ENCODE results near the gene STRIP2. TPM values are rescaled to one million over a fixed set of nuclear protein-coding genes. Genes with fewer than 3 reads are reported as not detected.
"Not testable (repeated sequence)": the region's sequence is repeated elsewhere in the genome, so short reads cannot be mapped to it uniquely, and the experiment has no call there.

The STRIP2 gene
- polyA plus RNA-seq, 4 donors = 0.22 to 1.3 (median 0.95) TPM; not detected in 1

GRCh38 chr7:129438839-129439651, 4.8 kb downstream of the STRIP2 start:
- 47 to 66% (median 60%) methylated on average over 5 of the region's 5 CpGs for WGBS, 3 donors
- FAIRE-seq (no peak), DNase-seq (peak; percentile 33)
- H3K36me3 ChIP-seq (ENCODE audit: control insufficient read depth in 3 of 3, insufficient read depth in 2 of 3, low read depth in 1 of 3, low read length in 3 of 3) = no peaks in the 10 kb centered on the region
- H3K4me3 ChIP-seq (ENCODE audit: low read depth in 1 of 3, low read length in 3 of 3) = no peak overlapping the region
- H3K4me1 ChIP-seq (ENCODE audit: control insufficient read depth in 3 of 3, insufficient read depth in 2 of 3, low read depth in 1 of 3, low read length in 2 of 3) = peaks cover 0 to 5% (median 3%) of the 10 kb centered on the region in 3 donors
- peaks cover 0 to 14% (median 4%) of the 10 kb centered on the region in 3 donors for H3K27me3 ChIP-seq (ENCODE audit: control insufficient read depth in 3 of 3, insufficient read depth in 3 of 3, low read length in 3 of 3)
- H3K27ac ChIP-seq (ENCODE audit: low read depth in 1 of 3, low read length in 2 of 3) = no peak overlapping the region
- H3K9me3 ChIP-seq (ENCODE audit: control insufficient read depth in 2 of 2, insufficient read depth in 1 of 2, low read depth in 1 of 2, low read length in 1 of 2) = no peaks in the 10 kb centered on the region

GRCh38 chr7:129439963-129440625, 5.9 kb downstream of the STRIP2 start:
- H3K36me3 ChIP-seq (ENCODE audit: control insufficient read depth in 3 of 3, insufficient read depth in 2 of 3, low read depth in 1 of 3, low read length in 3 of 3) = no peaks in the 10 kb centered on the region
- H3K4me1 ChIP-seq (ENCODE audit: control insufficient read depth in 3 of 3, insufficient read depth in 2 of 3, low read depth in 1 of 3, low read length in 2 of 3) = peaks cover 0 to under 1% (median 0%) of the 10 kb centered on the region in 3 donors
- peaks cover 0 to 11% (median 0%) of the 10 kb centered on the region in 3 donors for H3K27me3 ChIP-seq (ENCODE audit: control insufficient read depth in 3 of 3, insufficient read depth in 3 of 3, low read length in 3 of 3)
- H3K9me3 ChIP-seq (ENCODE audit: control insufficient read depth in 2 of 2, insufficient read depth in 1 of 2, low read depth in 1 of 2, low read length in 1 of 2) = no peaks in the 10 kb centered on the region
- no peak for DNase-seq
- no peak overlapping the region for H3K27ac ChIP-seq (ENCODE audit: low read depth in 1 of 3, low read length in 2 of 3)
- 93 to 96% (median 93%) methylated on average over 3 of the region's 3 CpGs for WGBS, 3 donors
- H3K4me3 ChIP-seq (ENCODE audit: low read depth in 1 of 3, low read length in 3 of 3) = no peak overlapping the region
- FAIRE-seq = no peak

- Histone ChIP-seq H3K27ac (ENCODE audit: low read depth in 1 of 3, low read length in 2 of 3) (no peak overlapping the region), H3K9me3 (ENCODE audit: control insufficient read depth in 2 of 2, insufficient read depth in 1 of 2, low read depth in 1 of 2, low read length in 1 of 2) (peaks cover 0 to 8% of the 10 kb centered on the region in 2 donors), H3K4me1 (ENCODE audit: control insufficient read depth in 3 of 3, insufficient read depth in 2 of 3, low read depth in 1 of 3, low read length in 2 of 3) (no peaks in the 10 kb centered on the region), H3K27me3 (ENCODE audit: control insufficient read depth in 3 of 3, insufficient read depth in 3 of 3, low read length in 3 of 3) (no peaks in the 10 kb centered on the region), H3K4me3 (ENCODE audit: low read depth in 1 of 3, low read length in 3 of 3) (no peak overlapping the region), H3K36me3 (ENCODE audit: control insufficient read depth in 3 of 3, insufficient read depth in 2 of 3, low read depth in 1 of 3, low read length in 3 of 3) (no peaks in the 10 kb centered on the region)
- WGBS, 3 donors = 52 to 62% (median 53%) methylated on average over 2 of the region's 2 CpGs
- FAIRE-seq (no peak), DNase-seq (no peak)
Observed at GRCh38 chr7:129443612-129444011, 9.4 kb downstream of the STRIP2 start.

GRCh38 chr7:129444776-129445175, 10.5 kb downstream of the STRIP2 start:
- DNase-seq; H3K27me3 ChIP-seq (ENCODE audit: control insufficient read depth in 3 of 3, insufficient read depth in 3 of 3, low read length in 3 of 3); H3K36me3 ChIP-seq (ENCODE audit: control insufficient read depth in 3 of 3, insufficient read depth in 2 of 3, low read depth in 1 of 3, low read length in 3 of 3); H3K27ac ChIP-seq (ENCODE audit: low read depth in 1 of 3, low read length in 2 of 3); FAIRE-seq; H3K4me3 ChIP-seq (ENCODE audit: low read depth in 1 of 3, low read length in 3 of 3); H3K4me1 ChIP-seq (ENCODE audit: control insufficient read depth in 3 of 3, insufficient read depth in 2 of 3, low read depth in 1 of 3, low read length in 2 of 3): not testable (repeated sequence)
- whole genome bisulfite sequencing, 3 donors = 91 to 96% (median 94%) methylated on average over 5 of the region's 5 CpGs
- peaks cover 0 to 15% of the 10 kb centered on the region in 2 donors for H3K9me3 ChIP-seq (ENCODE audit: control insufficient read depth in 2 of 2, insufficient read depth in 1 of 2, low read depth in 1 of 2, low read length in 1 of 2)

GRCh38 chr7:129446925-129447324, 12.7 kb downstream of the STRIP2 start:
- not testable (repeated sequence) for DNase-seq; FAIRE-seq; H3K27me3 ChIP-seq (ENCODE audit: control insufficient read depth in 3 of 3, insufficient read depth in 3 of 3, low read length in 3 of 3); H3K36me3 ChIP-seq (ENCODE audit: control insufficient read depth in 3 of 3, insufficient read depth in 2 of 3, low read depth in 1 of 3, low read length in 3 of 3); H3K27ac ChIP-seq (ENCODE audit: low read depth in 1 of 3, low read length in 2 of 3); H3K4me3 ChIP-seq (ENCODE audit: low read depth in 1 of 3, low read length in 3 of 3); H3K4me1 ChIP-seq (ENCODE audit: control insufficient read depth in 3 of 3, insufficient read depth in 2 of 3, low read depth in 1 of 3, low read length in 2 of 3)
- peaks cover 0 to 15% of the 10 kb centered on the region in 2 donors for H3K9me3 ChIP-seq (ENCODE audit: control insufficient read depth in 2 of 2, insufficient read depth in 1 of 2, low read depth in 1 of 2, low read length in 1 of 2)
- WGBS, 3 donors = 44 to 68% (median 47%) methylated on average over 2 of the region's 2 CpGs

GRCh38 chr7:129447445-129447844, 13.2 kb downstream of the STRIP2 start:
- H3K9me3 ChIP-seq (ENCODE audit: control insufficient read depth in 2 of 2, insufficient read depth in 1 of 2, low read depth in 1 of 2, low read length in 1 of 2) = peaks cover 0 to 15% of the 10 kb centered on the region in 2 donors
- WGBS, 3 donors = 97 to 98% (median 98%) methylated on average over 6 of the region's 6 CpGs
- FAIRE-seq; DNase-seq; H3K27ac ChIP-seq (ENCODE audit: low read depth in 1 of 3, low read length in 2 of 3); H3K4me3 ChIP-seq (ENCODE audit: low read depth in 1 of 3, low read length in 3 of 3); H3K36me3 ChIP-seq (ENCODE audit: control insufficient read depth in 3 of 3, insufficient read depth in 2 of 3, low read depth in 1 of 3, low read length in 3 of 3); H3K4me1 ChIP-seq (ENCODE audit: control insufficient read depth in 3 of 3, insufficient read depth in 2 of 3, low read depth in 1 of 3, low read length in 2 of 3); H3K27me3 ChIP-seq (ENCODE audit: control insufficient read depth in 3 of 3, insufficient read depth in 3 of 3, low read length in 3 of 3): not testable (repeated sequence)

GRCh38 chr7:129448608-129449007, 14.4 kb downstream of the STRIP2 start:
- WGBS, 3 donors = 93 to 94% (median 94%) methylated on average over 2 of the region's 2 CpGs
- not testable (repeated sequence) for FAIRE-seq

GRCh38 chr7:129450295-129450694, 16.1 kb downstream of the STRIP2 start:
- FAIRE-seq (no peak), DNase-seq (no peak)
- H3K4me1 ChIP-seq (ENCODE audit: control insufficient read depth in 3 of 3, insufficient read depth in 2 of 3, low read depth in 1 of 3, low read length in 2 of 3) = no peaks in the 10 kb centered on the region
- H3K36me3 ChIP-seq (ENCODE audit: control insufficient read depth in 3 of 3, insufficient read depth in 2 of 3, low read depth in 1 of 3, low read length in 3 of 3) = no peaks in the 10 kb centered on the region
- H3K27ac ChIP-seq (ENCODE audit: low read depth in 1 of 3, low read length in 2 of 3) = no peak overlapping the region
- H3K9me3 ChIP-seq (ENCODE audit: control insufficient read depth in 2 of 2, insufficient read depth in 1 of 2, low read depth in 1 of 2, low read length in 1 of 2) = peaks cover 0 to 15% of the 10 kb centered on the region in 2 donors
- no peak overlapping the region for H3K4me3 ChIP-seq (ENCODE audit: low read depth in 1 of 3, low read length in 3 of 3)
- no peaks in the 10 kb centered on the region for H3K27me3 ChIP-seq (ENCODE audit: control insufficient read depth in 3 of 3, insufficient read depth in 3 of 3, low read length in 3 of 3)

More at GRCh38 chr7:129448608-129449007, 14.4 kb downstream of the STRIP2 start:
- peaks cover 0 to 15% of the 10 kb centered on the region in 2 donors for H3K9me3 ChIP-seq (ENCODE audit: control insufficient read depth in 2 of 2, insufficient read depth in 1 of 2, low read depth in 1 of 2, low read length in 1 of 2)
- H3K4me1 ChIP-seq (ENCODE audit: control insufficient read depth in 3 of 3, insufficient read depth in 2 of 3, low read depth in 1 of 3, low read length in 2 of 3); H3K27ac ChIP-seq (ENCODE audit: low read depth in 1 of 3, low read length in 2 of 3); DNase-seq; H3K36me3 ChIP-seq (ENCODE audit: control insufficient read depth in 3 of 3, insufficient read depth in 2 of 3, low read depth in 1 of 3, low read length in 3 of 3); H3K27me3 ChIP-seq (ENCODE audit: control insufficient read depth in 3 of 3, insufficient read depth in 3 of 3, low read length in 3 of 3); H3K4me3 ChIP-seq (ENCODE audit: low read depth in 1 of 3, low read length in 3 of 3): not testable (repeated sequence)

All from small intestine (tissue), 7 donors.